GM23338 (cell line): Measurements from ENCODE around the gene SLC1A4. TPM values are rescaled to one million over a fixed set of nuclear protein-coding genes. Genes with fewer than 3 reads are reported as not detected.

Source experiments
- ATAC-seq: fragments of 200-7000 bp; cut with Tn5 transposase; 3 replicates; pipeline ENCODE4 v1.9.1; 2020
- DNase-seq: peaks from one replicate; pipeline ENCODE4 v3.0.0-alpha.2; 2015; ENCODE audit warnings: low spot score
- H2AFZ ChIP-seq: fragments of 200-600 bp; sonication (generic); 2 replicates; pipeline ENCODE4 v1.8.0; 2016; ENCODE audit warnings: antibody characterized with exemption, mild to moderate bottlenecking, moderate library complexity
- H3F3A ChIP-seq: fragments of 200-600 bp; sonication (generic); replicated peaks from 2 replicates; pipeline ENCODE4 v1.8.0; 2017; ENCODE audit warnings: antibody characterized with exemption, mixed run types, low read depth
- H3K27ac ChIP-seq: fragments of 200-600 bp; sonication (generic); 2 replicates; pipeline ENCODE4 v1.6.1; 2016; ENCODE audit warnings: low read depth
- H3K27me3 ChIP-seq: fragments of 200-600 bp; sonication (generic); 2 replicates; pipeline ENCODE4 v1.8.0; 2016; ENCODE audit warnings: mild to moderate bottlenecking, mixed run types, moderate library complexity; ENCODE audit not compliant: insufficient read depth
- H3K36me3 ChIP-seq: fragments of 200-600 bp; sonication (generic); 2 replicates; pipeline ENCODE4 v1.8.0; 2016; ENCODE audit warnings: mild to moderate bottlenecking; ENCODE audit not compliant: insufficient read depth
- H3K4me1 ChIP-seq: fragments of 200-600 bp; sonication (generic); 2 replicates; pipeline ENCODE4 v1.8.0; 2016; ENCODE audit warnings: mild to moderate bottlenecking, moderate library complexity; ENCODE audit not compliant: insufficient read depth
- H3K4me2 ChIP-seq: fragments of 200-600 bp; sonication (generic); 2 replicates; pipeline ENCODE4 v1.7.1; 2017; ENCODE audit warnings: mixed run types
- H3K4me3 ChIP-seq: fragments of 200-600 bp; sonication (generic); 2 replicates; pipeline ENCODE4 v1.6.1; 2016; ENCODE audit warnings: mixed run types
- H3K79me2 ChIP-seq: fragments of 200-600 bp; sonication (generic); replicated peaks from 2 replicates; pipeline ENCODE4 v1.8.0; 2017; ENCODE audit warnings: mild to moderate bottlenecking; ENCODE audit not compliant: insufficient read depth
- H3K9me2 ChIP-seq: fragments of 200-600 bp; sonication (generic); 2 replicates; pipeline ENCODE4 v1.8.0; 2017; ENCODE audit not compliant: insufficient read depth
- H4K20me1 ChIP-seq: fragments of 200-600 bp; sonication (generic); replicated peaks from 2 replicates; pipeline ENCODE4 v1.8.0; 2017; ENCODE audit warnings: mild to moderate bottlenecking; ENCODE audit not compliant: insufficient read depth
- H3K27ac Mint-ChIP-seq: 2 replicates; pipeline ENCODE4 v1.8.0; 2020; ENCODE audit warnings: inconsistent platforms, mild to moderate bottlenecking, moderate library complexity, mixed read lengths
- H3K27me3 Mint-ChIP-seq: 3 replicates; pipeline ENCODE4 v1.8.0; 2022; ENCODE audit warnings: low read depth, mild to moderate bottlenecking, moderate library complexity, mixed read lengths, inconsistent platforms; ENCODE audit not compliant: insufficient read depth, poor library complexity
- H3K36me3 Mint-ChIP-seq: 3 replicates; pipeline ENCODE4 v1.8.0; 2021; ENCODE audit warnings: low read depth, mild to moderate bottlenecking, inconsistent platforms, moderate library complexity, mixed read lengths
- H3K4me1 Mint-ChIP-seq: 3 replicates; pipeline ENCODE4 v1.8.0; 2020; ENCODE audit warnings: mild to moderate bottlenecking, inconsistent platforms, mixed read lengths
- H3K4me3 Mint-ChIP-seq: 3 replicates; pipeline ENCODE4 v1.8.0; 2021; ENCODE audit warnings: moderate library complexity, mild to moderate bottlenecking, inconsistent platforms, mixed read lengths
- H3K9me3 Mint-ChIP-seq: 3 replicates; pipeline ENCODE4 v1.8.0; 2020; ENCODE audit warnings: moderate library complexity, mild to moderate bottlenecking, inconsistent platforms, mixed read lengths
- CREB1 ChIP-seq: fragments of 250-450 bp; sonication (Bioruptor Pico); IDR thresholded peaks from 2 replicates; pipeline ENCODE4 v1.5.0; 2020; ENCODE audit warnings: low read depth, mild to moderate bottlenecking, moderate library complexity
- EZH2 ChIP-seq: fragments of 200-600 bp; sonication (generic); IDR thresholded peaks from one replicate; pipeline ENCODE4 v1.8.0; 2017; ENCODE audit warnings: antibody characterized with exemption, mild to moderate bottlenecking, low read depth; ENCODE audit not compliant: unreplicated experiment
- EZH2phosphoT487 ChIP-seq: fragments of 200-600 bp; sonication (generic); IDR thresholded peaks from one replicate; pipeline ENCODE4 v1.8.1; 2018; ENCODE audit warnings: antibody characterized with exemption; ENCODE audit not compliant: unreplicated experiment
- JUNB ChIP-seq: IDR thresholded peaks from one replicate; pipeline ENCODE4 v1.6.1; 2016; ENCODE audit warnings: antibody characterized with exemption; ENCODE audit not compliant: unreplicated experiment
- NANOG ChIP-seq: IDR thresholded peaks from 2 replicates; pipeline ENCODE4 v1.6.1; 2016; ENCODE audit warnings: antibody characterized with exemption, borderline replicate concordance
- POLR2AphosphoS5 ChIP-seq: IDR thresholded peaks from 2 replicates; pipeline ENCODE4 v1.6.1; 2016; ENCODE audit warnings: antibody characterized with exemption, low read depth
- STAT1 ChIP-seq: IDR thresholded peaks from one replicate; pipeline ENCODE4 v1.6.1; 2016; ENCODE audit warnings: antibody characterized with exemption; ENCODE audit not compliant: unreplicated experiment
- ZNF114 ChIP-seq: fragments of 250-450 bp; sonication (Bioruptor Pico); IDR thresholded peaks from 2 replicates; pipeline ENCODE4 v1.5.0; 2020; ENCODE audit warnings: mild to moderate bottlenecking, moderate library complexity
- ZNF331 ChIP-seq: fragments of 250-450 bp; sonication (Bioruptor Pico); IDR thresholded peaks from 2 replicates; pipeline ENCODE4 v1.5.0; 2020; ENCODE audit warnings: low read depth, mild to moderate bottlenecking, moderate library complexity
- polyA plus RNA-seq: library from polyadenylated mRNA; unstranded; fragments of >200 nt; fragmentation: Nextera tagmentation; extraction: Ambion mirVana; gene quantifications from 2 replicates; pipeline ENCODE4 v1.2.1, GENCODE V29; 2016
- total RNA-seq: library from RNA; depleted of rRNA; stranded (reverse); fragments of >200 nt; shearing (Covaris generic); gene quantifications from 2 replicates; pipeline ENCODE4 v1.2.3, GENCODE V29; 2014
- TF ChIP-seq, protein P1 (sequence below): IDR thresholded peaks from 2 replicates; pipeline ENCODE4 v1.6.1; 2016; ENCODE audit warnings: antibody characterized with exemption
- TF ChIP-seq, protein P2 (sequence below): fragments of 250-450 bp; sonication (Bioruptor Pico); IDR thresholded peaks from 2 replicates; pipeline ENCODE4 v1.5.0; 2020; ENCODE audit warnings: mild to moderate bottlenecking, moderate library complexity
- TF ChIP-seq, protein P3 (sequence below): IDR thresholded peaks from one replicate; pipeline ENCODE4 v1.6.1; 2018; ENCODE audit warnings: antibody characterized with exemption; ENCODE audit not compliant: unreplicated experiment
- TF ChIP-seq, protein P4 (sequence below), 2 experiments: fragments of 200-600 bp in 1 of 2; sonication (generic) in 1 of 2; conservative IDR thresholded peaks; 2 replicates each; pipeline versions ENCODE4 v1.5.1 to v1.6.1; 2016 to 2017; ENCODE audit warnings: antibody characterized with exemption in 2 of 2, low read depth in 2 of 2, mild to moderate bottlenecking in 2 of 2, moderate library complexity in 1 of 2

SLC1A4 gene
- total and polyA plus RNA-seq, 2 experiments from 2014 or later = 1.3 to 2.7 TPM

DNA sequence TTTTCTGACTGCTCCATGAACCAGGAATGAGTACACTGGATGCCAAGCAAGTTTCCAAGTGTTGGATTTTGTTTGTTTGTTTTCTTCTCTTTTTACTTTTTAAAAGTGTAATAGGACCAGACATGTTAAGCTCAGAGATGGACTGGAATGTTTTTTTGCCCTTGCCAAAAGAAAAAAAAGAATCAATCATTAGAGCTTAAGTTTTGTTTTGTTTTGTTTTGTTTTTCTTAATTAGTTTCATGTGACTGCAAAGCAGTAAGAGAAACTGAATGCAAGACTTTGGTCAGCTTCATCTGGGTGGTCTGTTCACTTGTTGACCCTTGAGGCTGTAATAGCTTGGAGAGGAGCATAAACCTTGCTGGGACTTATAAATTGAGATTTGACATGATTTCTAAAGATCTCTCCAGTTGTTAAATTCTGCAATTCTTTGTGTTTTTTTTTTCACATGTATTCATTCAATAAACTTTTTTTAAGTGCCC, 42.4 kb upstream of the SLC1A4 start:
- Mint-ChIP-seq H3K9me3 (no peaks in the 10 kb centered on the region; the same call in 2 of the 3 replicates), H3K4me3 (no peak overlapping the region), H3K27ac (no peak overlapping the region), H3K27me3 (peaks cover 14% of the 10 kb centered on the region), H3K36me3 (no peaks in the 10 kb centered on the region), H3K4me1 (peaks cover 16% of the 10 kb centered on the region)
- no peak for ATAC-seq
- no peak overlapping the region for H3K27ac ChIP-seq
- H4K20me1 ChIP-seq = no peaks in the 10 kb centered on the region
- no peaks in the 10 kb centered on the region for H3K79me2 ChIP-seq
- no peaks in the 10 kb centered on the region for H3K9me2 ChIP-seq
- H2AFZ ChIP-seq = no peak overlapping the region
- H3K27me3 ChIP-seq = no peaks in the 10 kb centered on the region
- H3F3A ChIP-seq = no peaks in the 10 kb centered on the region
- H3K4me1 ChIP-seq = peaks cover 16% of the 10 kb centered on the region
- DNase-seq = no peak
- no peak overlapping the region for H3K4me3 ChIP-seq
- TF ChIP-seq, protein P1, sequence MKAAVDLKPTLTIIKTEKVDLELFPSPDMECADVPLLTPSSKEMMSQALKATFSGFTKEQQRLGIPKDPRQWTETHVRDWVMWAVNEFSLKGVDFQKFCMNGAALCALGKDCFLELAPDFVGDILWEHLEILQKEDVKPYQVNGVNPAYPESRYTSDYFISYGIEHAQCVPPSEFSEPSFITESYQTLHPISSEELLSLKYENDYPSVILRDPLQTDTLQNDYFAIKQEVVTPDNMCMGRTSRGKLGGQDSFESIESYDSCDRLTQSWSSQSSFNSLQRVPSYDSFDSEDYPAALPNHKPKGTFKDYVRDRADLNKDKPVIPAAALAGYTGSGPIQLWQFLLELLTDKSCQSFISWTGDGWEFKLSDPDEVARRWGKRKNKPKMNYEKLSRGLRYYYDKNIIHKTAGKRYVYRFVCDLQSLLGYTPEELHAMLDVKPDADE = no peak
- TF ChIP-seq ZNF114 (CRISPR knock-in tag) = no peak
- no peak for TF ChIP-seq JUNB
- TF ChIP-seq NANOG = no peak
- TF ChIP-seq STAT1 = no peak
- TF ChIP-seq, protein P2, sequence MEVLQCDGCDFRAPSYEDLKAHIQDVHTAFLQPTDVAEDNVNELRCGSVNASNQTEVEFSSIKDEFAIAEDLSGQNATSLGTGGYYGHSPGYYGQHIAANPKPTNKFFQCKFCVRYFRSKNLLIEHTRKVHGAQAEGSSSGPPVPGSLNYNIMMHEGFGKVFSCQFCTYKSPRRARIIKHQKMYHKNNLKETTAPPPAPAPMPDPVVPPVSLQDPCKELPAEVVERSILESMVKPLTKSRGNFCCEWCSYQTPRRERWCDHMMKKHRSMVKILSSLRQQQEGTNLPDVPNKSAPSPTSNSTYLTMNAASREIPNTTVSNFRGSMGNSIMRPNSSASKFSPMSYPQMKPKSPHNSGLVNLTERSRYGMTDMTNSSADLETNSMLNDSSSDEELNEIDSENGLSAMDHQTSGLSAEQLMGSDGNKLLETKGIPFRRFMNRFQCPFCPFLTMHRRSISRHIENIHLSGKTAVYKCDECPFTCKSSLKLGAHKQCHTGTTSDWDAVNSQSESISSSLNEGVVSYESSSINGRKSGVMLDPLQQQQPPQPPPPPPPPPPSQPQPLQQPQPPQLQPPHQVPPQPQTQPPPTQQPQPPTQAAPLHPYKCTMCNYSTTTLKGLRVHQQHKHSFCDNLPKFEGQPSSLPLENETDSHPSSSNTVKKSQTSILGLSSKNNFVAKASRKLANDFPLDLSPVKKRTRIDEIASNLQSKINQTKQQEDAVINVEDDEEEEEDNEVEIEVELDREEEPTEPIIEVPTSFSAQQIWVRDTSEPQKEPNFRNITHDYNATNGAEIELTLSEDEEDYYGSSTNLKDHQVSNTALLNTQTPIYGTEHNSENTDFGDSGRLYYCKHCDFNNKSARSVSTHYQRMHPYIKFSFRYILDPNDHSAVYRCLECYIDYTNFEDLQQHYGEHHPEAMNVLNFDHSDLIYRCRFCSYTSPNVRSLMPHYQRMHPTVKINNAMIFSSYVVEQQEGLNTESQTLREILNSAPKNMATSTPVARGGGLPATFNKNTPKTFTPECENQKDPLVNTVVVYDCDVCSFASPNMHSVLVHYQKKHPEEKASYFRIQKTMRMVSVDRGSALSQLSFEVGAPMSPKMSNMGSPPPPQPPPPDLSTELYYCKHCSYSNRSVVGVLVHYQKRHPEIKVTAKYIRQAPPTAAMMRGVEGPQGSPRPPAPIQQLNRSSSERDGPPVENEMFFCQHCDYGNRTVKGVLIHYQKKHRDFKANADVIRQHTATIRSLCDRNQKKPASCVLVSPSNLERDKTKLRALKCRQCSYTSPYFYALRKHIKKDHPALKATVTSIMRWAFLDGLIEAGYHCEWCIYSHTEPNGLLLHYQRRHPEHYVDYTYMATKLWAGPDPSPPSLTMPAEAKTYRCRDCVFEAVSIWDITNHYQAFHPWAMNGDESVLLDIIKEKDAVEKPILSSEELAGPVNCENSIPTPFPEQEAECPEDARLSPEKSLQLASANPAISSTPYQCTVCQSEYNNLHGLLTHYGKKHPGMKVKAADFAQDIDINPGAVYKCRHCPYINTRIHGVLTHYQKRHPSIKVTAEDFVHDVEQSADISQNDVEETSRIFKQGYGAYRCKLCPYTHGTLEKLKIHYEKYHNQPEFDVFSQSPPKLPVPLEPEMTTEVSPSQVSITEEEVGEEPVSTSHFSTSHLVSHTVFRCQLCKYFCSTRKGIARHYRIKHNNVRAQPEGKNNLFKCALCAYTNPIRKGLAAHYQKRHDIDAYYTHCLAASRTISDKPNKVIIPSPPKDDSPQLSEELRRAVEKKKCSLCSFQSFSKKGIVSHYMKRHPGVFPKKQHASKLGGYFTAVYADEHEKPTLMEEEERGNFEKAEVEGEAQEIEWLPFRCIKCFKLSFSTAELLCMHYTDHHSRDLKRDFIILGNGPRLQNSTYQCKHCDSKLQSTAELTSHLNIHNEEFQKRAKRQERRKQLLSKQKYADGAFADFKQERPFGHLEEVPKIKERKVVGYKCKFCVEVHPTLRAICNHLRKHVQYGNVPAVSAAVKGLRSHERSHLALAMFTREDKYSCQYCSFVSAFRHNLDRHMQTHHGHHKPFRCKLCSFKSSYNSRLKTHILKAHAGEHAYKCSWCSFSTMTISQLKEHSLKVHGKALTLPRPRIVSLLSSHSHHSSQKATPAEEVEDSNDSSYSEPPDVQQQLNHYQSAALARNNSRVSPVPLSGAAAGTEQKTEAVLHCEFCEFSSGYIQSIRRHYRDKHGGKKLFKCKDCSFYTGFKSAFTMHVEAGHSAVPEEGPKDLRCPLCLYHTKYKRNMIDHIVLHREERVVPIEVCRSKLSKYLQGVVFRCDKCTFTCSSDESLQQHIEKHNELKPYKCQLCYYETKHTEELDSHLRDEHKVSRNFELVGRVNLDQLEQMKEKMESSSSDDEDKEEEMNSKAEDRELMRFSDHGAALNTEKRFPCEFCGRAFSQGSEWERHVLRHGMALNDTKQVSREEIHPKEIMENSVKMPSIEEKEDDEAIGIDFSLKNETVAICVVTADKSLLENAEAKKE (CRISPR knock-in tag) = no peak
- TF ChIP-seq EZH2phosphoT487 = no peak
- no peak for TF ChIP-seq ZNF331 (CRISPR knock-in tag)
- no peak for TF ChIP-seq POLR2AphosphoS5
- TF ChIP-seq, protein P3, sequence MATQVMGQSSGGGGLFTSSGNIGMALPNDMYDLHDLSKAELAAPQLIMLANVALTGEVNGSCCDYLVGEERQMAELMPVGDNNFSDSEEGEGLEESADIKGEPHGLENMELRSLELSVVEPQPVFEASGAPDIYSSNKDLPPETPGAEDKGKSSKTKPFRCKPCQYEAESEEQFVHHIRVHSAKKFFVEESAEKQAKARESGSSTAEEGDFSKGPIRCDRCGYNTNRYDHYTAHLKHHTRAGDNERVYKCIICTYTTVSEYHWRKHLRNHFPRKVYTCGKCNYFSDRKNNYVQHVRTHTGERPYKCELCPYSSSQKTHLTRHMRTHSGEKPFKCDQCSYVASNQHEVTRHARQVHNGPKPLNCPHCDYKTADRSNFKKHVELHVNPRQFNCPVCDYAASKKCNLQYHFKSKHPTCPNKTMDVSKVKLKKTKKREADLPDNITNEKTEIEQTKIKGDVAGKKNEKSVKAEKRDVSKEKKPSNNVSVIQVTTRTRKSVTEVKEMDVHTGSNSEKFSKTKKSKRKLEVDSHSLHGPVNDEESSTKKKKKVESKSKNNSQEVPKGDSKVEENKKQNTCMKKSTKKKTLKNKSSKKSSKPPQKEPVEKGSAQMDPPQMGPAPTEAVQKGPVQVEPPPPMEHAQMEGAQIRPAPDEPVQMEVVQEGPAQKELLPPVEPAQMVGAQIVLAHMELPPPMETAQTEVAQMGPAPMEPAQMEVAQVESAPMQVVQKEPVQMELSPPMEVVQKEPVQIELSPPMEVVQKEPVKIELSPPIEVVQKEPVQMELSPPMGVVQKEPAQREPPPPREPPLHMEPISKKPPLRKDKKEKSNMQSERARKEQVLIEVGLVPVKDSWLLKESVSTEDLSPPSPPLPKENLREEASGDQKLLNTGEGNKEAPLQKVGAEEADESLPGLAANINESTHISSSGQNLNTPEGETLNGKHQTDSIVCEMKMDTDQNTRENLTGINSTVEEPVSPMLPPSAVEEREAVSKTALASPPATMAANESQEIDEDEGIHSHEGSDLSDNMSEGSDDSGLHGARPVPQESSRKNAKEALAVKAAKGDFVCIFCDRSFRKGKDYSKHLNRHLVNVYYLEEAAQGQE = no peak
- TF ChIP-seq CREB1 (CRISPR knock-in tag) = no peak
- TF ChIP-seq, protein P4, sequence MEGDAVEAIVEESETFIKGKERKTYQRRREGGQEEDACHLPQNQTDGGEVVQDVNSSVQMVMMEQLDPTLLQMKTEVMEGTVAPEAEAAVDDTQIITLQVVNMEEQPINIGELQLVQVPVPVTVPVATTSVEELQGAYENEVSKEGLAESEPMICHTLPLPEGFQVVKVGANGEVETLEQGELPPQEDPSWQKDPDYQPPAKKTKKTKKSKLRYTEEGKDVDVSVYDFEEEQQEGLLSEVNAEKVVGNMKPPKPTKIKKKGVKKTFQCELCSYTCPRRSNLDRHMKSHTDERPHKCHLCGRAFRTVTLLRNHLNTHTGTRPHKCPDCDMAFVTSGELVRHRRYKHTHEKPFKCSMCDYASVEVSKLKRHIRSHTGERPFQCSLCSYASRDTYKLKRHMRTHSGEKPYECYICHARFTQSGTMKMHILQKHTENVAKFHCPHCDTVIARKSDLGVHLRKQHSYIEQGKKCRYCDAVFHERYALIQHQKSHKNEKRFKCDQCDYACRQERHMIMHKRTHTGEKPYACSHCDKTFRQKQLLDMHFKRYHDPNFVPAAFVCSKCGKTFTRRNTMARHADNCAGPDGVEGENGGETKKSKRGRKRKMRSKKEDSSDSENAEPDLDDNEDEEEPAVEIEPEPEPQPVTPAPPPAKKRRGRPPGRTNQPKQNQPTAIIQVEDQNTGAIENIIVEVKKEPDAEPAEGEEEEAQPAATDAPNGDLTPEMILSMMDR (conservative IDR thresholded peaks at IDR 0.05; ENCODE audit: low read depth in 2 of 2) = no peak
- TF ChIP-seq EZH2 = no peak
- no peak overlapping the region for H3K4me2 ChIP-seq
- no peaks in the 10 kb centered on the region; the same call in 1 of the 2 replicates for H3K36me3 ChIP-seq
